Thoracic aorta (tissue), 2 donors: Measurements from ENCODE around the gene CATSPERZ. TPM values are rescaled to one million over a fixed set of nuclear protein-coding genes. Genes with fewer than 3 reads are reported as not detected.
"Not testable (repeated sequence)": the region's sequence is repeated elsewhere in the genome, so short reads cannot be mapped to it uniquely, and the experiment has no call there.

Experiments used
- ATAC-seq: fragments of 150-250 bp; one replicate; pipeline ENCODE4 v1.8.0; 2017; ENCODE audit warnings: low read depth; ENCODE audit not compliant: insufficient number of reproducible peaks, low FRiP score
- DNase-seq: peaks from one replicate; pipeline ENCODE4 v3.0.0-alpha.2; 2020; ENCODE audit warnings: low spot score
- H3K27ac ChIP-seq, 2 donors: fragments of 200-600 bp; sonication (generic); 1 replicate in 1 of 2; 2 replicates in 1 of 2; pipeline ENCODE4 v1.5.1; 2016; ENCODE audit warnings: mild to moderate bottlenecking in 2 of 2, moderate library complexity in 2 of 2
- H3K27me3 ChIP-seq: fragments of 200-600 bp; sonication (generic); replicated peaks from 2 replicates; pipeline ENCODE4 v1.6.0; 2016; ENCODE audit warnings: mild to moderate bottlenecking; ENCODE audit not compliant: insufficient read depth
- H3K36me3 ChIP-seq: fragments of 200-600 bp; sonication (generic); one replicate; pipeline ENCODE4 v1.5.1; 2016
- H3K4me1 ChIP-seq, 2 donors: fragments of 200-600 bp; sonication (generic); 1 replicate in 1 of 2; 2 replicates in 1 of 2; pipeline versions ENCODE4 v1.5.1 to v1.6.0; 2016; ENCODE audit warnings: low read depth in 2 of 2, mild to moderate bottlenecking in 1 of 2; ENCODE audit not compliant: control insufficient read depth in 1 of 2
- H3K4me3 ChIP-seq: fragments of 200-600 bp; sonication (generic); 2 replicates; pipeline ENCODE4 v1.5.1; 2016; ENCODE audit warnings: mild to moderate bottlenecking
- H3K9me3 ChIP-seq: fragments of 200-600 bp; sonication (generic); 2 replicates; pipeline ENCODE4 v1.5.1; 2016
- CTCF ChIP-seq: fragments of 200-600 bp; sonication (generic); IDR thresholded peaks from one replicate; pipeline ENCODE4 v1.5.1; 2019; ENCODE audit warnings: antibody characterized with exemption
- total RNA-seq, 2 donors: library from RNA; depleted of rRNA; stranded (reverse); fragments of >200 nt; gene quantifications; one replicate each; pipeline versions ENCODE4 v1.1.0 to v1.2.3, GENCODE V29; 2016

The CATSPERZ gene
- total RNA-seq, 2 donors from 2014 or later = not detected

GRCh38 chr11:64323373-64323772 is 23.2 kb downstream of the CATSPERZ start:
- TF ChIP-seq CTCF = no peak
- no peak for DNase-seq
- peaks cover 7% of the 10 kb centered on the region for H3K36me3 ChIP-seq
- H3K27ac ChIP-seq = no peak overlapping the region
- H3K4me1 ChIP-seq = peaks cover 4 to 8% of the 10 kb centered on the region in 2 donors
- H3K4me3 ChIP-seq = no peak overlapping the region
- H3K9me3 ChIP-seq = no peaks in the 10 kb centered on the region
- no peaks in the 10 kb centered on the region for H3K27me3 ChIP-seq
- no peak for ATAC-seq

GRCh38 chr11:64323984-64324383 is 23.8 kb downstream of the CATSPERZ start:
- not testable (repeated sequence) for H3K27me3 ChIP-seq, H3K4me3 ChIP-seq, H3K36me3 ChIP-seq, H3K9me3 ChIP-seq, H3K27ac ChIP-seq, DNase-seq, H3K4me1 ChIP-seq, ATAC-seq

- no peak for TF ChIP-seq CTCF
- Histone ChIP-seq H3K9me3 (no peaks in the 10 kb centered on the region), H3K27ac (no peak overlapping the region), H3K4me1 (peaks cover 0 to 12% of the 10 kb centered on the region in 2 donors), H3K4me3 (no peak overlapping the region), H3K36me3 (peaks cover 7% of the 10 kb centered on the region), H3K27me3 (no peaks in the 10 kb centered on the region)
- ATAC-seq (no peak), DNase-seq (no peak)
Observed at GRCh38 chr11:64324692-64325469, 24.7 kb downstream of the CATSPERZ start.

- ATAC-seq (no peak), DNase-seq (no peak)
- TF ChIP-seq CTCF = no peak
- no peaks in the 10 kb centered on the region for H3K36me3 ChIP-seq
- no peak overlapping the region for H3K27ac ChIP-seq
- peaks cover 0 to 20% of the 10 kb centered on the region in 2 donors for H3K4me1 ChIP-seq
- H3K27me3 ChIP-seq = no peaks in the 10 kb centered on the region
- H3K9me3 ChIP-seq = no peaks in the 10 kb centered on the region
- no peak overlapping the region for H3K4me3 ChIP-seq
Observed at GRCh38 chr11:64327375-64327774, 27.2 kb downstream of the CATSPERZ start.

GRCh38 chr11:64327993-64328392 is 27.8 kb downstream of the CATSPERZ start:
- no peak for DNase-seq
- Histone ChIP-seq H3K4me1 (peaks cover 0 to 20% of the 10 kb centered on the region in 2 donors), H3K27me3 (no peaks in the 10 kb centered on the region), H3K27ac (no peak overlapping the region), H3K9me3 (no peaks in the 10 kb centered on the region), H3K4me3 (no peak overlapping the region), H3K36me3 (no peaks in the 10 kb centered on the region)
- no peak for ATAC-seq
- no peak for TF ChIP-seq CTCF

- ATAC-seq = no peak
- Histone ChIP-seq H3K27me3 (no peaks in the 10 kb centered on the region), H3K4me3 (no peak overlapping the region), H3K9me3 (no peaks in the 10 kb centered on the region), H3K27ac (no peak overlapping the region), H3K36me3 (no peaks in the 10 kb centered on the region), H3K4me1 (peaks cover 0 to 20% of the 10 kb centered on the region in 2 donors)
- DNase-seq = no peak
- no peak for TF ChIP-seq CTCF
Observed at GRCh38 chr11:64330888-64331287, 30.7 kb downstream of the CATSPERZ start.
